GM18508 (cell line): ENCODE results near the gene FSTL3.

Source experiments
- ATAC-seq: cut with Tn5 transposase; IDR thresholded peaks from one replicate; pipeline ENCODE4 v1.9.1; 2021; ENCODE audit warnings: moderate number of reproducible peaks; ENCODE audit not compliant: insufficient read depth, unreplicated experiment

The FSTL3 gene

GRCh38 chr19:644789-645188, 31.4 kb upstream of the FSTL3 start:
- no peak for ATAC-seq

GRCh38 chr19:645912-646778, 30.0 kb upstream of the FSTL3 start:
- ATAC-seq = no peak

- no peak for ATAC-seq
Measured at GRCh38 chr19:646779-647565, 29.2 kb upstream of the FSTL3 start.

- no peak for ATAC-seq
Measured at GRCh38 chr19:647566-648284, 28.5 kb upstream of the FSTL3 start.

GRCh38 chr19:648305-648704, 27.9 kb upstream of the FSTL3 start:
- no peak for ATAC-seq

GRCh38 chr19:648904-649801, 27.0 kb upstream of the FSTL3 start:
- no peak for ATAC-seq

GRCh38 chr19:650121-650520, 26.1 kb upstream of the FSTL3 start:
- ATAC-seq = no peak

- no peak for ATAC-seq
Measured at GRCh38 chr19:651114-651818, 24.9 kb upstream of the FSTL3 start.

GRCh38 chr19:651991-652390, 24.2 kb upstream of the FSTL3 start:
- no peak for ATAC-seq

GRCh38 chr19:652467-653389, 23.5 kb upstream of the FSTL3 start:
- no peak for ATAC-seq

GRCh38 chr19:653425-653824, 22.8 kb upstream of the FSTL3 start:
- ATAC-seq = no peak

GRCh38 chr19:655691-656090, 20.5 kb upstream of the FSTL3 start:
- no peak for ATAC-seq

- ATAC-seq = no peak
Measured at GRCh38 chr19:656751-657559, 19.2 kb upstream of the FSTL3 start.

- no peak for ATAC-seq
Measured at GRCh38 chr19:657611-658010, 18.6 kb upstream of the FSTL3 start.

GRCh38 chr19:658059-658839, 17.9 kb upstream of the FSTL3 start:
- no peak for ATAC-seq

- no peak for ATAC-seq
Measured at GRCh38 chr19:658916-659839, 17.0 kb upstream of the FSTL3 start.
